Measurements from ENCODE around the gene FKBP8. TPM values are rescaled to one million over a fixed set of nuclear protein-coding genes. Genes with fewer than 3 reads are reported as not detected.

The FKBP8 gene
- total and polyA plus RNA-seq, 4 donors = 59.1 to 225 (median 101) TPM

Other genes starting within 250 kb of the FKBP8 start
- gene LSM4, start 220.5 kb downstream of the FKBP8 start, total RNA-seq = 100 to 1,000 TPM in 1 of 2 donors, 10 to 100 TPM in 1; 42.4 to 100 TPM
- gene LSM4, start 220.5 kb downstream of the FKBP8 start, polyA plus RNA-seq = 10 to 100 TPM; 68.4 to 81.9 TPM
- gene PGPEP1, start 203.0 kb downstream of the FKBP8 start, total RNA-seq = 10 to 100 TPM; 21.5 to 48.3 TPM
- 10 to 100 TPM; 15.8 to 30.8 TPM for gene PGPEP1, start 203.0 kb downstream of the FKBP8 start, polyA plus RNA-seq
- 10 to 100 TPM in 1 of 2 donors, under 1 TPM in 1; 0.42 to 11.6 TPM for gene GDF15, start 157.4 kb downstream of the FKBP8 start, total RNA-seq
- 1 to 10 TPM; 6.7 to 7.7 TPM for gene GDF15, start 157.4 kb downstream of the FKBP8 start, polyA plus RNA-seq
- 10 to 100 TPM in 1 of 2 donors, 1 to 10 TPM in 1; 7.9 to 13.4 TPM for gene LRRC25, start 146.0 kb downstream of the FKBP8 start, total RNA-seq
- 1 to 10 TPM; 2.3 to 5.8 TPM for gene LRRC25, start 146.0 kb downstream of the FKBP8 start, polyA plus RNA-seq
- 10 to 100 TPM in 1 of 2 donors, 1 to 10 TPM in 1; 6.4 to 19.0 TPM for gene SSBP4, start 124.2 kb downstream of the FKBP8 start, total RNA-seq
- 10 to 100 TPM in 1 of 2 donors, 1 to 10 TPM in 1; 4.0 to 16.6 TPM for gene SSBP4, start 124.2 kb downstream of the FKBP8 start, polyA plus RNA-seq
- 10 to 100 TPM in 1 of 2 donors, 1 to 10 TPM in 1; 8.0 to 41.9 TPM for gene ISYNA1, start 105.4 kb downstream of the FKBP8 start, total RNA-seq
- 10 to 100 TPM in 1 of 2 donors, 1 to 10 TPM in 1; 4.7 to 12.1 TPM for gene ISYNA1, start 105.4 kb downstream of the FKBP8 start, polyA plus RNA-seq
- 10 to 100 TPM in 1 of 2 donors, 1 to 10 TPM in 1; 7.6 to 10.5 TPM for gene ELL, start 21.5 kb downstream of the FKBP8 start, total RNA-seq
- gene ELL, start 21.5 kb downstream of the FKBP8 start, polyA plus RNA-seq = 1 to 10 TPM; 4.5 to 5.6 TPM
- gene KXD1, start 14.3 kb upstream of the FKBP8 start, total RNA-seq = 10 to 100 TPM; 31.8 to 47.0 TPM
- gene KXD1, start 14.3 kb upstream of the FKBP8 start, polyA plus RNA-seq = 10 to 100 TPM; 39.9 to 53.6 TPM
- 100 to 1,000 TPM; 324 to 585 TPM for gene UBA52, start 28.3 kb upstream of the FKBP8 start, total RNA-seq
- 100 to 1,000 TPM; 382 to 647 TPM for gene UBA52, start 28.3 kb upstream of the FKBP8 start, polyA plus RNA-seq
- 10 to 100 TPM; 25.9 to 44.0 TPM for gene REX1BD, start 45.2 kb upstream of the FKBP8 start, total RNA-seq
- 10 to 100 TPM; 58.7 to 71.9 TPM for gene REX1BD, start 45.2 kb upstream of the FKBP8 start, polyA plus RNA-seq
- gene CRLF1, start 63.2 kb upstream of the FKBP8 start, total RNA-seq = 1 to 10 TPM in 1 of 2 donors, not detected in 1; 1.6 TPM
- 1 to 10 TPM in 1 of 2 donors, under 1 TPM in 1; 0.49 to 1.9 TPM for gene CRLF1, start 63.2 kb upstream of the FKBP8 start, polyA plus RNA-seq
- under 1 TPM in 1 of 2 donors, not detected in 1; 0.08 TPM for gene TMEM59L, start 69.3 kb upstream of the FKBP8 start, total RNA-seq
- under 1 TPM; 0.08 to 0.15 TPM for gene TMEM59L, start 69.3 kb upstream of the FKBP8 start, polyA plus RNA-seq
- gene KLHL26, start 93.5 kb upstream of the FKBP8 start, total RNA-seq = 1 to 10 TPM; 2.4 to 5.9 TPM
- gene KLHL26, start 93.5 kb upstream of the FKBP8 start, polyA plus RNA-seq = 1 to 10 TPM; 2.3 to 2.4 TPM
- gene CRTC1, start 140.1 kb upstream of the FKBP8 start, total RNA-seq = 1 to 10 TPM; 1.5 to 2.2 TPM
- 1 to 10 TPM; 1.5 to 3.5 TPM for gene CRTC1, start 140.1 kb upstream of the FKBP8 start, polyA plus RNA-seq
- gene COMP, start 247.7 kb upstream of the FKBP8 start, total RNA-seq = under 1 TPM in 1 of 2 donors, not detected in 1; 0.17 TPM
- under 1 TPM in 1 of 2 donors, not detected in 1; 0.03 TPM for gene COMP, start 247.7 kb upstream of the FKBP8 start, polyA plus RNA-seq